ENCODE results near the gene COLEC11.

DNA sequence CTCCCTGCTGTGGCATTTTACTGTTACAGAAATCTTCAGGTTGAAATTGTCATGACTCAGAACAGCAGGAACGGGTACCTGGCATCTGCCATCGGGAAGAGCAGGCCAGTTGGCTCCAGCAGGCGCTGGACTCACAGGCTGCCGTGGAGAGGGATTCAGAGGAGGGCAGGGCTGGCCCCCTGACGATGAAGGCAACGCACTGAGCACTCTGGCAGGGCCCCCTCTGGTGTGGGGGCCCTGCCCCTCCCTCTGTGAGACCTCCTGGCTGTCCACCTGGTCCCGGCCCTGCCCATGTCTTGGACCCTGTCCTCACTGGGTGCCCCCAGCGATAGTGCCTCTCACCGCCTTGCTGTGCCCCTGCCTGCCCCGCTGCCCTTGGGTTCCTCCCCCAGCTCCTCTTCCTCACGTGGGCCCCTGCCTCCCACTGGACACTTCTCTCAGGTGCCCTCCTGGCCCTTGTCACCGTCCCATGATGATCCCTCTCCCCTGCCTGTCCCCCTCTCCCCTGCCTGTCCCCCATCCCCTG is 39.7 kb downstream of the COLEC11 start:
- TF ChIP-seq BHLHE40 (IDR thresholded peaks at IDR 0.05; ENCODE audit: borderline replicate concordance in 1 of 2, low read depth in 2 of 2, low read length in 1 of 2) (no peak), POLR2A (IDR thresholded peaks at IDR 0.05; ENCODE audit: low read depth, low read length) (no peak), JUND (IDR thresholded peaks at IDR 0.05; ENCODE audit: low read depth, low read length) (no peak), RAD51 (IDR thresholded peaks at IDR 0.05) (no peak), FOXK2 (IDR thresholded peaks at IDR 0.05) (no peak)

All from GM12878 (cell line).